Activated T-helper 1 cell treated with Interleukin-2 at 50 U/mL for 16 hours (primary cell): ENCODE data around the gene PLEKHG5.

Experiments used
- DNase-seq: peaks from one replicate; pipeline ENCODE4 v3.0.0-alpha.2; 2020; ENCODE audit warnings: low read depth

PLEKHG5 gene

GRCh38 chr1:6424619-6425593 lies 66.6 kb downstream of the PLEKHG5 start, which contains the start of gene ESPN:
ESPN (plus strand) TSS chr1:6424776; CDS start chr1:6424956, 180 bp downstream.
- DNase-seq = no peak

- DNase-seq = no peak
Measured at GRCh38 chr1:6424000-6424565, 67.4 kb downstream of the PLEKHG5 start.

- DNase-seq = peak; percentile 55
Measured at GRCh38 chr1:6423321-6423999, 68.0 kb downstream of the PLEKHG5 start.

- no peak for DNase-seq
Measured at GRCh38 chr1:6421266-6421665, 70.2 kb downstream of the PLEKHG5 start.

DNA sequence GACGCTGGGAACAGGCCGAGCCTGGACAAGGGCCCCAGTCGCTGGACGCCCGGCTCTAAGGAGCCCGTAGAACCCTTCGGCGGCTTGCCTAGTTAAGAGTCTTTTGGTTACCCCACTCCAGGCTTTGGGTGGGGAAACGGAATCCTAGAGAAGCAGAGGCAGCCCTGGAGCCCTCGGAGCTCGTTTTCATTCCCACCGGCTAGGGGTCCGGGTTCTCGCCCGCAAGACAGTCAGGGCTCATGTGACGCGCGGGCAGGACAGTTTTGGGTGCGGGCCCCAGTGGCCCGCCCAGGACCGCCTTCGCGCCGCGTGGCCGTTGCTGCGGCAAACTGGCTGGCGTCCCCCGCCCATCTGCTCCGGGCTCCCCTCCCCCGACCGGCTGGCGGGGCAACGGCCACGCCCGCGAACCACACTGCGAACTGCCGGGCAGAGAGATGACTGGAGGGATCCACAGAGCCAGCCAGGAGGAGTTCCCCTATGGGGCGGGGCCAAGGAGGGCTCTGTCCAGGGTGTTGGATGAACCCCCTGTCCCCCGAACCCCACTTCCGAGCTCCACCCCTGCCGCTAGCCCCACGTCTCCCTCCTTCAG lies 70.9 kb downstream of the PLEKHG5 start:
- no peak for DNase-seq

DNA sequence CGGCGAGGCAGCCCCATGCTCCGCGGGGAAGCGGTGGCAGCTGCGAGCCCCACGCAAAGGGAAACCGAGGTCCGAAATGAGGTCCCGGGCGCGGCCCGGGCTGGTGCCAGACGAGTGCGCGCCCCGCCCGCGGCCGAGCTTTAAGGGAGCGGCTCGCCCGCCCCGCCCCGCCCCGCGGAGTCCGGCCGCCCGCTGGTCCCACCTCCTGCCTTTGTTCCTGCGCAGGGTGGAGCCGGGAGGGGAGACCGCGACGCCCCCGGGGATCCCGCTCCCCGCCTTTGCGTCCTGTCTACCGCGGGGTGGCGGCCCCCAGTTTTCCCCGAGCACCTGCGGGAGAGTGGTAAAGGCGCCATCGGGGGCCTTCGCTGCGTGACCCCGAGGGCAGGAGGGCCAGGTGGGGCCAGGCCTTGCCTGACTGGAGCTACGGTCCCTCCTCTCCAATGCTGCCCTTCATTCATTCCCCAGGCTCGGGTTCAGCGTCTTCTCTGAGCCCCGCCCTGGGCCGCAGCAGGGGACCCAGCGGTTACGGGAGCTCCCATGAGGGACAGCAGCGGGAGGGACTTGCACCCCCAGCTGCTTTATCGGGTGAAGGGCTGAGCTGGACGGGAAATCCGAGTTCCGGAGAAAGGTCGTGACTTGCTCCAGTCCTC lies 71.5 kb downstream of the PLEKHG5 start, which contains the start of gene HES2:
TSS of gene HES2 (minus strand) at position 116 of the 650 bp plus-strand sequence. CDS start at position 17, 99 bp downstream.
- no peak for DNase-seq

- no peak for DNase-seq
Measured at GRCh38 chr1:6419397-6419803, 72.1 kb downstream of the PLEKHG5 start.

GRCh38 chr1:6418668-6419396 lies 72.6 kb downstream of the PLEKHG5 start:
- no peak for DNase-seq

GRCh38 chr1:6417961-6418667 lies 73.4 kb downstream of the PLEKHG5 start:
- DNase-seq = no peak
